ENCODE data around the gene CRLF1. TPM values are rescaled to one million over a fixed set of nuclear protein-coding genes. Genes with fewer than 3 reads are reported as not detected.

CRLF1 gene, protein sequence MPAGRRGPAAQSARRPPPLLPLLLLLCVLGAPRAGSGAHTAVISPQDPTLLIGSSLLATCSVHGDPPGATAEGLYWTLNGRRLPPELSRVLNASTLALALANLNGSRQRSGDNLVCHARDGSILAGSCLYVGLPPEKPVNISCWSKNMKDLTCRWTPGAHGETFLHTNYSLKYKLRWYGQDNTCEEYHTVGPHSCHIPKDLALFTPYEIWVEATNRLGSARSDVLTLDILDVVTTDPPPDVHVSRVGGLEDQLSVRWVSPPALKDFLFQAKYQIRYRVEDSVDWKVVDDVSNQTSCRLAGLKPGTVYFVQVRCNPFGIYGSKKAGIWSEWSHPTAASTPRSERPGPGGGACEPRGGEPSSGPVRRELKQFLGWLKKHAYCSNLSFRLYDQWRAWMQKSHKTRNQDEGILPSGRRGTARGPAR
- total RNA-seq = not detected in 2 replicates

DNA sequence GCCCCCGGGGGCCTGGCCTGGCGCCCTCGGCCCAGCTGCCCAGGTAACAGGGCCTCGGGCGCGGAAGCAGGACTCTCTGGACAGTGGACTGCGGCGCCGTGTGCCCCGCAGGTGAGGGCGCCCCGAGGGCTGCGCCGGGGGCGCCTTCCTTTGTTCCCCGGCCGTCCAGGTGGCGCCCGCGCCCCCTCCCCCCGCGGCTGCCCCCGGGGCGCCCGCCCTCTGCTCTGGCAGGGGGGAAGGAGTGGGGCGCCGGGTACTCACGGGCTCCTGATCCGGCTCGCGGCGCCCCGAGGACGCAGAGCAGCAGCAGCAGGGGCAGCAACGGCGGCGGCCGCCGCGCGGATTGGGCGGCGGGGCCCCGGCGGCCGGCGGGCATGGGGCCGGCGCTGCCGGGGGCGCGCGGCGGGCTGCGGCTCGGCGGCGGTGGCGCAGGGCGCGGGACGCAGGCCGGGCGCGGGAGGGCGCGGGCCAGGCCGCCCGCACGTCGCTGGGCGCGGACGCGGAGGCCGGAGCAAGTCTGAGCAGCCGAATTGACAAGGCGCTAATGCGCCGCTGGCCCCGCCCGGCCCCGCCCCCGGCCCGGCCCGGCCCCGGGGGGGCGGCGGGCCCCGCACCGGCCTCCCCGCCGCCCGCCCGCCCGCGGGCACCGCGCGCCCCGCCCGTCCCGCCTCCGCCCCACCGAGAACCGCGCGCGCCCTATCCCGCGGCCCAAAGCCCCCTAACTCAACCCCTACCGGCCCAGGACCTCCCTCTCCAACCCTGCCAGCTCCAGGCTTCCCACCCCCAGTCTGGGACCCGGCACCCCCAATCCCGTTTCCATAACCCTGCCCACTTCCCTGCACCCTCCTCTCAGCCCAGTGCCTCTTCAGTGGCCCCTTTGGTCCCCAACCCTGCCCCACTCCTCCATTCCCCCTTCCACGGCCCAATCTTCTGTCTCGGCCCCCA is at the start of gene CRLF1:
Gene CRLF1 (minus strand): TSS at position 519 of the 945 bp plus-strand sequence. CDS start 143 bp downstream, at position 376.
- intact Hi-C loops (cut with micrococcal nuclease) = no loop called here

DNA sequence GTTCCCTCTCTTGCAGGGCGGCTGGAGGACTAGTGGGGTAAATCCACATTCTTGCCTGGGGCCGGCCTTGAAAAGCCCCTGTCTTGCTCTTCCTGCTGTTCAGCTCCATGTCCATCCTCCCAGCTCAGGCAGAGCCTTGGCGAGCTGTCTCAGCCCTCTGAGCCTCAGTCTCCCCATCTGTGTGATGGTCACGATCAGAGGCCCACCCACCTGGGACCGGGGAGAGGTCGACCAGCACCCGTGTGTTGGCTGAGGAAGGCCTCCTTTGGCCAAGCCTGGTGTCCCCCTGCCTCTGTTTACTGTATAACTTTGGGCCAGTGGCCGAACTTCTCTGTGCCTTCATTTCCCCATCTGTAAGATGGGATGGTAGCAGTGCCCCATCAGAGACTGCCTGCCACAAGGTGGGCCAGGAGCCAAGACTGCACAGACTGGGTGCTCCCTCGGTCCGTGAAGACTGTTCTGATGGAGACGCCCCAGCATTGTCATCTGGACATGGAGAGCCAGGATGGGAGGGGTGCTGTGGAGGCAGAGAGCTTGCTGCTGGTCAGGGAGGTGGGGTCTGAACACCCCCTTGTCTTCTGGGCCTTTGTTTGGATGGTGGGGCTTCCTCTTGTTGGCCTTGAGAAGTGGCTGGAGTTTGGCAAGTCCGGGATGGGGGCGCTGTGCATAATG is 48.7 kb upstream of the CRLF1 start:
- intact Hi-C loops (cut with micrococcal nuclease) = no loop called here

DNA sequence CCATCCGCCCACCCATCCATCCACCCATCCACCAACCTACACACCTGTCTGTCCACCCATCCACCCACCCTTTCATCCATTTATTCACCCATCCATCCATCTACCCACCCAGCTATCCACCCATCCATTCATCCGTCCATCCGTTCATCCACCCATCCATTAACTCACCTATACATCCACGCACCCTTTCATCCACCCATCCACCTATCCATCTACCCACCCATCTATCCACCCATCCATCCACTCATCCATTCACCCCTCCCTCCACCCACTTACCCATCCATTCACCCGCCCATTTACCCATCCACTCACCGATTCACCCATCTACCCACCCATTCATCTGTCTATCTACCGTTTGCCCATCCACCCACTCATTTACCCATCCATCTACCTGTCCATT is 47.9 kb upstream of the CRLF1 start:
- intact Hi-C loops (cut with micrococcal nuclease) = no loop called here

DNA sequence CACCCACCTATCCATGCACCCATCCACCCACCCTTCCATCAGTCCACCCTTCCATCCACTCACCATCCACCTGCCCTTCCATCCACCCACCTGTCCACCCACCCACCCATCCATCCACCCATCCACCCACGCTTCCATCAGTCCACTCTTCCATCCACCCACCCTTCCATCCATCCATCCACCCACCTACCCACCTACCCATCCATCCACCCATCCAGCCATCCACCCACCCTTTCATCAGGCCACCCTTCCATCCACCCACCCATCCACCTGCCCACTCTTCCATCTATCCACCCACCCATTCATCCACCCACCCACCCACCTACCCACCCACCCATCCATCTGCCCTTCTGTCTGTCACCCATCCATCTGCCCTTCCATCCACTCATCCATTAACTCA is 47.3 kb upstream of the CRLF1 start:
- intact Hi-C loops (cut with micrococcal nuclease) = no loop called here

DNA sequence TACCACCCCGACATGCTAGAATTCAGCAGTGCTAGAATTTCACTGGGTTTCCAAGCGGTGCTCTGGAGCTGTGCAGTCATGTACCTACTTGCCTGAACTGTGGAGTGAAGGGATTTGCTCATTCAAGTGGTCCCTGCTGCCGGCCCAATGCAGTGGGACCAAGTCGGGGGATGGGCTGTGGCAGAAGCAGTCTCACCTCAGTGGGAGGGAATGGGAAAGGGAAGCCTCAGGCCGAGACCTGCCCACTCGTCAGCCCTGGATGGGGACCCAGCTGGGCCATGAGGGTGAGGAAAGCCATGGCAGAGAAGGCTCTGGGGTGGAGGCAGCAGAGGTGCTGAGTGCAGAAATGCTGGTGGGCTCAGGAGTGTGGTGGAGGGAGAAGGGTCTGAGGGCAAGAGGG is 45.1 kb upstream of the CRLF1 start:
- intact Hi-C loops (cut with micrococcal nuclease) = no loop called here

DNA sequence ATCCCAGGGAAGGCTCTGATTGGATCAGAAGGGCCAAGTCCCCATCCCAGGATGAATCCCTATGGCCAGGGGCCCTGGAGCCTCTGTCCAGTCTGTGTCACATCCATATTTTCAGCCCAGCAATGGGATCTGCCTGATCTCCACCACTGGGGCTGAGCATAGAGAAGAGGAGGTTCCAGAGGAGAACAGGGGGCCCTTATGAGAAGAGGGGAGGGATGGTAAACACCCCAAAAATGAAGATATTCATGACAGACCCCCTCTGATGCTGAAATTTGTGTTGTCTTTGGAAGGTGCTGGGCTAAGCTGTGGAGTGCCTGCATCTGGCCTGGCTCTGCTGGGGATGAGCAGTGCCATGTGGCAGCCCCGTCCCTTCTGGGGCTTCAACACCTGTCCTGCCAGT is 44.7 kb upstream of the CRLF1 start:
- intact Hi-C loops (cut with micrococcal nuclease) = no loop called here

DNA sequence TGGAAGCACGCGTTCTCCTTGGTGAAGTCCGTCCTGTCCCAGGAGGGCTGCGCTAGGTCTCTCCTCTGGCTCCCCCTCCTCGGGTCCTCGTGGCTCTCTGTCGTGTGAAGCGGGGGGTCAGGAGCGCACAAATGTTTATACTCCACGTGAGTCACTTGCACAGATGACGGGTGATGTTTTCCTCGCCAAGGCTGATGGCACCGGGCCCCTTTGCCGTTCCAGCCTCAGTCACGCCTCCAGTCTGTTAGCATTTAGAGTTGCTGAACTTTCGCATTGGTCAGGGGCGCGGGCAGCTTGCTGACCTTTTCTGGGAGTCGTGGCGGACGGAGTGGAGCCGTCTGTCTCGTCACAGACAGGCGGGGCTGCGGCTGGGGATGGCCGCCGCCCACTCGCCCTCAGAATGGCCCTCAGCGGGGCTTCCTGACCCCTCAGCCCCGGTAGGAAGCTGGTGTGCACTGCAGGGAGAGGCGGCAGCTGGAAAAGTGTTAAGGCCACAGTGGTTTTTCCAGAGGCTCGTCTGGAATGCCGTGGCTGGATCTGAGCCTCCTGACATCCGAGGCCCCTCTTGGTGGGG is 44.0 kb upstream of the CRLF1 start:
- intact Hi-C loops (cut with micrococcal nuclease) = no loop called here

DNA sequence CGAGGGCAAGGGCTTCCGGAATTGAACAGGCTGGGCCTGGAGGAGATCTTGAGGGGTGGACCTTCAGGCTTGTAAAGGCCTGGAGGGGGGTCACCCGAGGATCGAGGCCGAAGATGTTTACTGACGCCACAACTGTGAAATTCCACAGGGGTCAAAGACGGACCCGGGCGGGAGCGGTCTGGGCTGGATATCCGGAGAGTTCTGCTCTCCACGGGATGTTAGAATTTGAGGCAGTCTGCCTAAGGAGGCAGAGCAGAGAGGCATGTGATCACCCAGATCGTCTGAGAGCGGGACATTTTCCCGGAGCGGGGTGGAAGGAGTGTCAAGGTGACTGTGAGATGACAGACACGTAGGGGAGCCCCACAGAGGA is 43.4 kb upstream of the CRLF1 start:
- intact Hi-C loops (cut with micrococcal nuclease) = no loop called here

DNA sequence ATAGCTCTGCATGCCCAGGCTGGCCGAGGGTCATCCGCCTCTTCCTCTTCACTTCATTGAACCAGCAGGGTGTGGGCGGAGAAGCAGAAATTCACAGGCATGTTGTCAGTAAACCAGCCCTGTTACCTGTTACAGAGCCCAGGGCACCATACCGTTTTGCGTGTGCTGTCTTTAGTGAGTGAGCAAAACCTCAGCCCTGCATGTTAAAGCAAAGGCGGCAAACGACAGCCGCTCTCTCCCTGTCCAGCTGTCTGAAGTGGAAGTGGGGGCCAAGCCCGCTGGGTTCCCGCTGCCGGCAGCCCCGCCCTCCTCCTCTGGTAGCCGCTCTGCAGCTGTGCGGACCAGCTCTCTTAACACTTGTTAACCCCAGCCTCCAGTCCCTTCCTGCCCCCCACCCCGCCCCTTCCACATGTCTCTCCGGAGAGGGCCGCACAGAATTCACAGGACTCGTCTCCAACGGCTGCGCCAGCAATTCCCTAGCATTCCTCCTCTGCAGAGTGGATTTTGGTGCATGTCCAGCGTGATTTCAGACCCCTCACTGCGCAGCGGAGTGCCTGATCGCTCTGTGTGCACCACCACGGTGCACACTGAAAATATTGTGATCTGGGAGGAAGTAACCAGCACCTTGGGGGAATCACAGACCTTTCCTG is 42.9 kb upstream of the CRLF1 start:
- intact Hi-C loops (cut with micrococcal nuclease) = no loop called here

DNA sequence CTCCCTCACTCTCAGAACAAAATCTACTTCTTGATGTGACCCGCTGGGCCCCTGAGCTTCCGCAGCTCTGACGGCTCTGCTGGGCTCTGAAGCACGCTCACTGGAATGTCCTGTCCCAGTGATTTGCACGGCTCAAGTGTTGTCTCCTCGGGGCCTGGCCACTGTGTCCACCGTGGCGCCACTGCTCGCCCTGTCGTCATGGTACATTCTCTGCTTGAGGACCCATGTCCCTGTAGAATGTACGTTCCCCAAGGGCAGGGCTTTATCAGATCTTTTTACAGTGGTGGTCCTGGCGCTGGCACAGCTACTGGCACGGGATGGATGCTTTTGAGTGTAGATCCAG is 42.3 kb upstream of the CRLF1 start:
- intact Hi-C loops (cut with micrococcal nuclease) = no loop called here

DNA sequence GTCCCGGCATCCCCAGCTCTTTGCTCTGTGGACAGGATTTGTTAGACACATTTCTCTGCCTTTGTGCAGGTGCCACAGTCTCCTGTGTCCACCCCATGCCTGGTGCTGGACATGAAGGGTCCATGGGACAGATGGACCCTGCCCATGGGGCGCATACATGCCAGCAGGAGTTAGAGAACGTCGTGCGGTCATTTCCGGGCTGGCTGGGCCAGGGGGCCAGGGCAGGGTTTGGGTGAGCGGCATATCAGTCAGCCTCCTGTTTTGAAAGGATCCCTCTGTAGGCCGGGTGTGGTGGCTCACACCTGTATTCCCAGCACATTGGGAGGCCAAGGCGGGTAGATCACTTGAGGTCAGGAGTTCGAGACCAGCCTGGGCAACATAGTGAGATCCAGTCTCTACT is 41.2 kb upstream of the CRLF1 start:
- intact Hi-C loops (cut with micrococcal nuclease) = no loop called here

DNA sequence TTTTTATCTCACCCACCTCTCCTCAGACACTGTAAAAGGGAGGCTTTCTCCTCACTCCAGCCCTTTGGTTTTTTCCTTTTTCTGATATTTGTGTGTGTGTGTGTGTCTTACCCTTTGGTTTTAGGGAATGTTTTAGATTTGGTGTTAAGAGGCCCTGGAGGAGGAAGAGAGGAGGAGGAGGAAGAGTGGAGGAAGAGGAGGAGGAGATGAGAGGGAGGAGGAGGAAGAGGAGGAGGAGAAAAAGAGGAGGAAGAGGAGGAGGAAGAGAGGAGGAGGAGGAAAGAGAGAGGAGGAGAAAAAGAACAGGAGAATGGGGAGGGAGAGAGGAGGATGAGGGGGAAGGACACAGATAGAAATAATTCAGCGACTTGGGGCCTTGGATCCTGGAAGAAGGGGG is 40.8 kb upstream of the CRLF1 start:
- intact Hi-C loops (cut with micrococcal nuclease) = no loop called here

DNA sequence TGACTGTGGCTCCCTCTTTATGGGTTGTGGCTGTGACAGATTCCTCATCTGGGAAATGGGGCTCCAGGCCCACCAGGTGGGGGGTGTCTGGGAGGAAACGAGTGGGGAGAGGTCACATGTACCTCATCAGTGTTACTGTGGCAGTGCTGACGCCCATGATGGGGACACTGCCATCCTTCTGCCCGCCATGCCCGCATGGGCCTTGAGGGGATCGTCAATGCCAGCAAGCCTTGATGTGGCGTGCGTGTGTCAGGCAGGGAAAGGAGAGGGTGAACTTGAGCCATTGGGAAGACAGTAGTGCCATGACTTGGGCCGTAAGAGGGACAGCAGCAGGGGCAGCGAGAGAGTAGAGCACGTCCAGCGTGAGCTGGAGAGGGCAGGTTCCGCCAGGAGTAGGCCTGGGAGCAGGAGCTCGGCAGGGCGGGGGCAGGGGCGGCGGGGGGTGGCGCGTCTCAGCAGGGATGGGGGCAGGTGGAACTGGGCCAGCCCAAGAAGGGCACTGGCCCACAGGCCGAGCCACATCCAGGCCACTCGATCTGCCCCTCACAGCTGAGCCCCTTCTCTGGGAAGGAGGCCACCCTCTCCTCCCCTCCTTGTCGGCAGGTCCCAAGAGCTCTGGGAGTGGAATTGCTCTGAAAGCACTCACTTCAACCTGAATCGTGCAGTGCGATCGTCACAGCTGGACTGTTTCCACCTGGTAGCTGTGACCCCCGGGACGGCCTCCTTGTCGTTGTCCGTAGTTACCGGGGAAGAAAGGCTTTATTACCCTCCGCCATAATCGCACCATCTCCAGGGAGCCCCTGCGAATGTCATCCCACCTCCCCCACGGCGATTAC is 40.2 kb upstream of the CRLF1 start:
- intact Hi-C loops (cut with micrococcal nuclease) = no loop called here

DNA sequence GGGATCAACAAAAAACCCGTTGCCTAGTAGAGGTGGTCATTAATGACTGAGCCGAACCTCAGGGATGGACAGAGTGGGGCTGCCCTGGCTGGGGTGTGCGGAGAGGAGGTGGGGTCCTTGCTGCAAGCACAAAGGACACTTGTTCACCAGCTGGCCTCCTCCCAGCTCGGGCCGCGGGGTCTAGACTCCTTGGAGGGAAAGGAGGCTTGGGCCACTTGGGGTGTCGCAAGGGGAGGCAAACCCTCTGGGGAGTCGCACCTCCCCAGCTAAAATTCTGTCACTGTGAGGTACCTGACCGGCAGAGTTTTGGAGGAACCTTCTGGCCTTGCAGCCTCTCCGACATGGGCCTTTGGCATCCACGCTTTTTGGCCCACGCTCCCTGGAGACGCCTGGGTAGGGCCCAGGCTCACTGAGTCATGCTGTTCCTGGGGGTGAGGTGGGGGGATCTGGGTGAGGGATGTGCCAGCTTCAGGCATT is 38.5 kb upstream of the CRLF1 start:
- intact Hi-C loops (cut with micrococcal nuclease) = no loop called here

DNA sequence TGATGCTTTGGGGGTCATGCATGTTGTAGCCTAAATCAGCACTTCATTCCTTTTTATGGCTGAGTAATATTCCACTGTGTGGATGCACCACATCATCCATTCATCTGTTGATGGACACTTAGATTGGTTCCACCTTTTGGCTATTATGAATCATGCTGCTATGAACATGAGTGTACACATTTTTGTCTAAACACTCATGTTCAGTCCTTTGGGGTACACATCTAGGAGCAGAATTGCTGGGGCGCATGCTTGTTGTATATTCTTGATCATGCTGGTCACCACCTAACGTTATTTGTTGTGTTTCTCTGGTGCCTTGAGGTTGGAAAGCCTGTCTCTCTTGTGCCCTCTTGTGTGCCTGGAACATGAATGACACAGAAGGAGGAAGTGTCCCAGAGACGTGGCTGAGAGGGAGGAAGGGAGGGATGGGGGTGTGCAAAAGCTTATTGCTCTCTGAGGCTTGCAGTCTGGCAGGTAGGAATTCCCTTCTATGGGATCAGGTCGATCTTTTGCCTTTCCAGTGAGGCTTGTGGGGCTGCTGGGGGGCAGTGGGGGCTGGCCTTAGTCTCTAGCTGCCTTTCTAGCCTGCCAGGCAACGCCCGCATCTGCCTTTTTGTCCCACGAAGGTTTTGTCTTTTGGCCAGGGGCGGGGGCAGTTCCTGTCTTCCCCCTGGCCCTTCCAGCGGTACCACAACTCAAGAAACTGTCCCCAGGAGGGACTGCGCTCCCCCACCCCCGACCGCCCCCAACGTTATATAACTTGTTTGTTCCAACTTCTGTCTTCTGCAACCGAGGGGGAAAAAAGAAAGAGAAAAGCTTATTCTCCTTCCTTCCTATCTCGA is 37.8 kb upstream of the CRLF1 start:
- intact Hi-C loops (cut with micrococcal nuclease) = no loop called here

DNA sequence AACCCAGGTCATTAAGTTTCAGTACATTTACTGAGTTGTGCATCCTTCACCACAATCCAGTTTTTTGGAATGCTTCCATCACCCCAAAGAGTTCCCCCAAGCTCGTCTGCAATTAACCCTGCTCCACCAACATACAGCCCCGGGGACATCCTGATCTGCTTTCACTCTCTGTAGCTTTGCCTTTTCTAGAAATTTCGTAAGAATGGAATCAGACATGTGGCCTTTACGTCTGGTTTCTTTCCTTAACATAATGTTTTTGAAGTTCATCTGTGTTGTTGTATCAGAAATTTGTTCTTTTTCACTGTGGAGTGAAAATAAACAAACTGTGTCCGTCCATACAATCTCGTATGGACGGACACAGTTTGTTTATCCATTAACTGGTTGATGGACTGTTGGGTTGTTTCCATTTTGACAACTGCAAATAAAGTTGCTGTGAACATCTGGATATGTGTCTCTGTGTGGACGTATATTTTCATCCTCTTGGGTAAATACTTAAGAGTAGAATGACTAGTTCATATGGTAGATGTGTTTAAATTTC is 33.2 kb upstream of the CRLF1 start:
- intact Hi-C loops (cut with micrococcal nuclease) = no loop called here

DNA sequence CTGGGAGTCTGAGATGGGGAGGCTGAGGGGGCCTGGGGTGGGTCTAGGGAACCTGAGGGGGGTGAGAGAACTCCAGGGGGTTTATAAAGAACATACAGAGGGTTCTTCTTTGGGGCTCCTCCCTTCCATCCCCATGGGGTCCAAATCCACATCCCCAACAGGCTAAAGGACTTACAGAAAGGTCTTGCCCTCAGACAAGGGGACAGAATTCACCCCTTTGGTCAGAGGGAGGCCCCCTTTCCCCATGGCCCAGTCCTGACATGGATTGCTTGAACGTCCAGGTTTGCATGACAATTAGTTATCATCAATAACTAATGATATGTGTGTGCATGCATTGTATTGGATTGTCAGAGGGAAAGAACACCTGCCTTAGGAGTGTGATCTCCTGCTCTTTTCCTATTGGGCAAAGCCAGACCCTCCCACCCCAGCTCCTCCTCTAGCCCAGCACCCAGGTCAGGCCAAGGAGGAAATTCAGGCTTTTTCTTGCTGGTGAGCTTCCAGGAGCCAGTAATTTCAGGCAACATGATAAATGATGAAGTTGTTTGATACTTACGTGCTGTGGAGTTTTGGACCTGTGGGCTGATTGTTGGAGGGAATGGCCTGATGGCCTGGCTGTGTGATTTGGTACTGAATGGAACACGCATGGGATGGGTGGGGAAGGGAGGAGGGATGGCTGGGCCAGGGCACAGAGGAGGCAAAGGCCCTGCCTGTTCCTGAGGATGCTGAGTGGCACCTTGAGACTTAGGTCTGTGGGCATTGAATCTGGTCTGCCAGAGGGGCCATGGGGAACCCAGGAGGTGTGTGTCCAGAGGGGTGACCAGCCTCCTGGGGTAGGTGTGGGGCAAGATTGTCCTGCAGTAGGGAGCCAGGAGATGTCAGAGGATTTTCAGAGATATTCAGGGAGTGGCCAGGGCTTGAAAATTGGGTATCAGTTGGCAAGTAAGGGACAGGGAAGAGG is 31.4 kb upstream of the CRLF1 start:
- intact Hi-C loops (cut with micrococcal nuclease) = loop anchor here (2.0 kb wide), 1 partner anchor 49 kb away; the partner anchor contains the start of gene REX1BD
